Lower leg skin (tissue), 4 donors: ENCODE data around the gene TXLNA. TPM values are rescaled to one million over a fixed set of nuclear protein-coding genes. Genes with fewer than 3 reads are reported as not detected.
"Not testable (repeated sequence)": the region's sequence is repeated elsewhere in the genome, so short reads cannot be mapped to it uniquely, and the experiment has no call there.

Experiments
- DNase-seq, 2 donors: peaks; one replicate each; pipeline ENCODE4 v3.0.0-alpha.2; 2019; ENCODE audit warnings: low spot score in 2 of 2
- H3K4me3 ChIP-seq: fragments of 200-600 bp; sonication (generic); 2 replicates; pipeline ENCODE4 v1.5.1; 2017; ENCODE audit warnings: mild to moderate bottlenecking, low read depth; ENCODE audit not compliant: poor library complexity, severe bottlenecking
- CTCF ChIP-seq, 3 donors: fragments of 450-650 bp; IDR thresholded peaks; one replicate each; pipeline ENCODE4 v1.5.1; 2016; ENCODE audit warnings: antibody characterized with exemption in 3 of 3, mild to moderate bottlenecking in 3 of 3, moderate library complexity in 2 of 3
- POLR2A ChIP-seq, 2 donors: fragments of 450-650 bp; IDR thresholded peaks; one replicate each; pipeline ENCODE4 v1.6.1; 2016 to 2017; ENCODE audit warnings: antibody characterized with exemption in 2 of 2, mild to moderate bottlenecking in 1 of 2, moderate library complexity in 1 of 2
- WGBS, 2 donors: methylation state at CpG; one replicate each; pipeline ENCODE4 v1.1.5; 2018; 5-methylcytosine and 5-hydroxymethylcytosine counted together
- intact Hi-C: fragments of 100-400 bp; cut with DNase I; formaldehyde crosslinking; loops from one replicate; pipeline ENCODE4 v1.15.0; 2023; ENCODE audit warnings: low total_unique reads
- total RNA-seq, 4 donors: library from RNA; depleted of rRNA; stranded (reverse); fragments of >200 nt; gene quantifications; one replicate each; pipeline ENCODE4 v1.1.0, GENCODE V29; 2016

Gene TXLNA
- total RNA-seq, 4 donors from 2014 or later = 41.1 to 62.0 (median 56.6) TPM

- DNase-seq = no peak
- TF ChIP-seq POLR2A (IDR thresholded peaks at IDR 0.05) (no peak), CTCF (IDR thresholded peaks at IDR 0.05) (no peak)
- no peak overlapping the region for H3K4me3 ChIP-seq
- intact Hi-C loops = no loop called here
- 82 to 89% methylated on average over 3 of the region's 3 CpGs for WGBS, 2 donors
These were observed 35.4 kb upstream of the TXLNA start for GRCh38 chr1:32144033-32144432.

GRCh38 chr1:32147799-32148198, 31.7 kb upstream of the TXLNA start:
- intact Hi-C loops, DNase-seq, H3K4me3 ChIP-seq: not testable (repeated sequence)
- 97 to 98% methylated on average over 5 of the region's 5 CpGs for WGBS, 2 donors

GRCh38 chr1:32150847-32151246, 28.6 kb upstream of the TXLNA start:
- intact Hi-C loops = no loop called here
- DNase-seq = no peak
- 88 to 91% methylated on average over 9 of the region's 9 CpGs for WGBS, 2 donors
- no peak for TF ChIP-seq POLR2A (IDR thresholded peaks at IDR 0.05)
- TF ChIP-seq CTCF (IDR thresholded peaks at IDR 0.05) = no peak
- H3K4me3 ChIP-seq = no peak overlapping the region

GRCh38 chr1:32151319-32151787, 28.1 kb upstream of the TXLNA start:
- WGBS, 2 donors = 56 to 58% methylated on average over 5 of the region's 5 CpGs
- no peak for DNase-seq
- no peak for TF ChIP-seq CTCF (IDR thresholded peaks at IDR 0.05)
- TF ChIP-seq POLR2A (IDR thresholded peaks at IDR 0.05) = no peak
- intact Hi-C loops = no loop called here
- H3K4me3 ChIP-seq = no peak overlapping the region

- TF ChIP-seq POLR2A (IDR thresholded peaks at IDR 0.05) = no peak
- no peak for TF ChIP-seq CTCF (IDR thresholded peaks at IDR 0.05)
- no peak overlapping the region for H3K4me3 ChIP-seq
- intact Hi-C loops = no loop called here
- WGBS, 2 donors = 84 to 88% methylated on average over 3 of the region's 3 CpGs
- DNase-seq = no peak
These were observed 20.3 kb upstream of the TXLNA start for GRCh38 chr1:32159189-32159588.

- WGBS, 2 donors = 84 to 90% methylated on average over 2 of the region's 2 CpGs
- no peak for DNase-seq
- intact Hi-C loops = no loop called here
These were observed 16.1 kb upstream of the TXLNA start for GRCh38 chr1:32163405-32163804.

GRCh38 chr1:32165633-32166032, 13.8 kb upstream of the TXLNA start:
- DNase-seq, H3K4me3 ChIP-seq, intact Hi-C loops: not testable (repeated sequence)
- 90 to 93% methylated on average over 10 of the region's 10 CpGs for WGBS, 2 donors

More at GRCh38 chr1:32163405-32163804, 16.1 kb upstream of the TXLNA start:
- no peak for TF ChIP-seq CTCF (IDR thresholded peaks at IDR 0.05)
- no peak for TF ChIP-seq POLR2A (IDR thresholded peaks at IDR 0.05)
- no peak overlapping the region for H3K4me3 ChIP-seq
